Measurements from ENCODE around the gene CFAP44. TPM values are rescaled to one million over a fixed set of nuclear protein-coding genes. Genes with fewer than 3 reads are reported as not detected.

CFAP44 gene
- total RNA-seq, 2 donors from 2014 or later, result 12.3 to 14.4 TPM

- Histone ChIP-seq H3K27me3 (replicated peaks; ENCODE audit: insufficient read depth) (no peaks in the 10 kb centered on the region), H3K36me3 (no peaks in the 10 kb centered on the region), H3K27ac (no peak overlapping the region), H3K4me1 (replicated peaks) (no peaks in the 10 kb centered on the region), H3K9me3 (no peaks in the 10 kb centered on the region), H3K4me3 (no peak overlapping the region)
- no peak for DNase-seq (ENCODE audit: low spot score)
- intact Hi-C loops (cut with DNase I), result no loop called here
- no peak for TF ChIP-seq POLR2AphosphoS5 (IDR thresholded peaks at IDR 0.05)
- TF ChIP-seq POLR2A (IDR thresholded peaks at IDR 0.05), result no peak
- no peak for TF ChIP-seq CTCF (IDR thresholded peaks at IDR 0.05)
These were observed 3.1 kb downstream of the CFAP44 start for GRCh38 chr3:113438224-113438623.

DNA sequence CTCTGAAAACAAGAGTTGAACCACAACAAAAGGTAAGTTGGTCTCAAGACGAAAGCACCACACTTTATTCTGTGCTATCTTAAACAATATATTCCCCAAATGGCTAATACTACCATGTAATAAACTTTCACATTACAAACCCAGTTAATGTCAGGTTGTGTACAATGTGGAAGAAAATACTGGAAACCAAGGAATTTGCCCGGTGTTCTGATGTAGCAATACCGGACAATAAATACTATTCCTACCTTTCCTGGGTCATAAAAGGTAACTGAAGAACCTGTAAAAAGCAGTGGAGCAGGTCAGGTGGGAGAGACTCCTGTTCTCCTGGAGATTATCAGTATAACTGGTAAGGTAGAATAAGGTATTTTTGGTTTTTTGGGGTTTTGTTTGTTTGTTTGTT is 3.9 kb downstream of the CFAP44 start:
- 47% methylated on average over 3 of the region's 3 CpGs for WGBS
- no peaks in the 10 kb centered on the region for H3K4me1 ChIP-seq (replicated peaks)
- H3K36me3 ChIP-seq, result no peaks in the 10 kb centered on the region
- intact Hi-C loops (cut with DNase I), result no loop called here
- TF ChIP-seq POLR2A (IDR thresholded peaks at IDR 0.05), result no peak
- no peak for TF ChIP-seq CTCF (IDR thresholded peaks at IDR 0.05)
- TF ChIP-seq POLR2AphosphoS5 (IDR thresholded peaks at IDR 0.05), result no peak
- H3K27me3 ChIP-seq (replicated peaks; ENCODE audit: insufficient read depth), result no peaks in the 10 kb centered on the region
- no peak overlapping the region for H3K27ac ChIP-seq
- H3K4me3 ChIP-seq, result no peak overlapping the region
- H3K9me3 ChIP-seq, result no peaks in the 10 kb centered on the region
- no peak for DNase-seq (ENCODE audit: low spot score)

- Histone ChIP-seq H3K27ac (no peak overlapping the region), H3K4me3 (no peak overlapping the region), H3K4me1 (replicated peaks) (no peaks in the 10 kb centered on the region), H3K9me3 (no peaks in the 10 kb centered on the region), H3K27me3 (replicated peaks; ENCODE audit: insufficient read depth) (no peaks in the 10 kb centered on the region), H3K36me3 (no peaks in the 10 kb centered on the region)
- DNase-seq (ENCODE audit: low spot score), result no peak
- no peak for TF ChIP-seq POLR2A (IDR thresholded peaks at IDR 0.05)
- TF ChIP-seq POLR2AphosphoS5 (IDR thresholded peaks at IDR 0.05), result no peak
- TF ChIP-seq CTCF (IDR thresholded peaks at IDR 0.05), result no peak
- 83% methylated on average over 1 of the region's 1 CpG for WGBS
- intact Hi-C loops (cut with DNase I), result no loop called here
These were observed 4.5 kb downstream of the CFAP44 start for GRCh38 chr3:113436809-113437208.

GRCh38 chr3:113431811-113432210 is 9.5 kb downstream of the CFAP44 start:
- Histone ChIP-seq H3K27me3 (replicated peaks; ENCODE audit: insufficient read depth) (no peaks in the 10 kb centered on the region), H3K9me3 (no peaks in the 10 kb centered on the region), H3K27ac (no peak overlapping the region), H3K4me3 (no peak overlapping the region), H3K4me1 (replicated peaks) (no peaks in the 10 kb centered on the region), H3K36me3 (no peaks in the 10 kb centered on the region)
- DNase-seq (ENCODE audit: low spot score), result no peak
- no peak for TF ChIP-seq POLR2A (IDR thresholded peaks at IDR 0.05)
- TF ChIP-seq CTCF (IDR thresholded peaks at IDR 0.05), result no peak
- no peak for TF ChIP-seq POLR2AphosphoS5 (IDR thresholded peaks at IDR 0.05)
- 76% methylated on average over 2 of the region's 2 CpGs for WGBS
- intact Hi-C loops (cut with DNase I), result no loop called here

- DNase-seq (ENCODE audit: low spot score), result no peak
- Histone ChIP-seq H3K36me3 (no peaks in the 10 kb centered on the region), H3K4me3 (no peak overlapping the region), H3K27me3 (replicated peaks; ENCODE audit: insufficient read depth) (no peaks in the 10 kb centered on the region), H3K27ac (no peak overlapping the region), H3K9me3 (no peaks in the 10 kb centered on the region), H3K4me1 (replicated peaks) (no peaks in the 10 kb centered on the region)
- TF ChIP-seq POLR2AphosphoS5 (IDR thresholded peaks at IDR 0.05) (no peak), CTCF (IDR thresholded peaks at IDR 0.05) (no peak)
- WGBS, result 97% methylated on average over 1 of the region's 1 CpG
- intact Hi-C loops (cut with DNase I), result no loop called here
These were observed 12.7 kb downstream of the CFAP44 start for GRCh38 chr3:113428581-113428980.
